HEK293 (cell line): ENCODE results near the gene ACAP1.

Experiments
- CTCF ChIA-PET: fragments of 350-600 bp; formaldehyde crosslinking; extraction: SDS; loops from one replicate; lab custom pipeline; 2021; ENCODE audit warnings: antibody characterized with exemption; lab: Yijun Ruan, JAX
- POLR2A ChIA-PET: fragments of 300-600 bp; formaldehyde crosslinking; extraction: SDS; loops from one replicate; lab custom pipeline; 2020; ENCODE audit warnings: antibody characterized with exemption, inconsistent platforms; lab: Yijun Ruan, JAX
- H3K27ac ChIP-seq: fragments of 200-500 bp; sonication (Bioruptor generic); 2 replicates; pipeline ENCODE4 v1.5.1; 2014; ENCODE audit warnings: low read depth, low read length, control low read depth, inconsistent platforms; ENCODE audit errors: extremely low read depth
- H3K36me3 ChIP-seq, 2 experiments: fragments of 200-500 bp in 1 of 2; sonication (Bioruptor generic) in 1 of 2; 1 replicate in 1 of 2; 2 replicates in 1 of 2; pipeline ENCODE4 v1.5.1; 2014 to 2017; ENCODE audit warnings: inconsistent platforms in 2 of 2, low read length in 2 of 2; ENCODE audit not compliant: control insufficient read depth in 2 of 2, insufficient read depth in 1 of 2
- H3K4me1 ChIP-seq: fragments of 200-500 bp; sonication (Bioruptor generic); 2 replicates; pipeline ENCODE4 v1.5.1; 2014; ENCODE audit warnings: mild to moderate bottlenecking, low read length, inconsistent platforms; ENCODE audit not compliant: control insufficient read depth, insufficient read depth
- H3K4me3 ChIP-seq: 2 replicates; pipeline ENCODE4 v1.5.1; 2011; ENCODE audit warnings: low read depth, mild to moderate bottlenecking, control low read depth, low read length, moderate library complexity
- H3K9me3 ChIP-seq: fragments of 200-500 bp; sonication (Bioruptor generic); 2 replicates; pipeline ENCODE4 v1.5.1; 2014; ENCODE audit warnings: low read depth, low read length, inconsistent platforms; ENCODE audit not compliant: control insufficient read depth, insufficient read depth
- INSM2 ChIP-seq: fragments of 450-650 bp; formaldehyde crosslinking; IDR thresholded peaks from 2 replicates; pipeline ENCODE4 v1.5.1; 2016; ENCODE audit warnings: missing biosample characterization, missing genetic modification characterization
- KLF9 ChIP-seq: fragments of 450-650 bp; formaldehyde crosslinking; IDR thresholded peaks from 2 replicates; pipeline ENCODE4 v1.5.1; 2016; ENCODE audit warnings: missing biosample characterization, missing genetic modification characterization, low read depth
- PRDM1 ChIP-seq: fragments of 450-650 bp; formaldehyde crosslinking; IDR thresholded peaks from 2 replicates; pipeline ENCODE4; 2016; ENCODE audit warnings: missing biosample characterization, missing genetic modification characterization
- SETDB1 ChIP-seq: IDR thresholded peaks from one replicate; pipeline ENCODE4 v1.6.1; 2017; ENCODE audit warnings: mild to moderate bottlenecking, low read length, moderate library complexity, mixed read lengths; ENCODE audit not compliant: insufficient read length
- TRIM28 ChIP-seq: IDR thresholded peaks from 2 replicates; pipeline ENCODE4 v1.6.1; 2011; ENCODE audit warnings: low read length, control low read depth, borderline replicate concordance
- ZNF146 ChIP-seq: fragments of 450-650 bp; formaldehyde crosslinking; IDR thresholded peaks from 2 replicates; pipeline ENCODE4 v1.5.1; 2016; ENCODE audit warnings: missing biosample characterization, missing genetic modification characterization
- ZNF311 ChIP-seq: fragments of 450-650 bp; formaldehyde crosslinking; IDR thresholded peaks from 2 replicates; pipeline ENCODE4 v1.5.1; 2017; ENCODE audit warnings: missing biosample characterization, missing genetic modification characterization, borderline replicate concordance
- ZNF335 ChIP-seq: fragments of 450-650 bp; formaldehyde crosslinking; conservative IDR thresholded peaks from 2 replicates; pipeline ENCODE4 v1.5.1; 2016; ENCODE audit warnings: missing biosample characterization, missing genetic modification characterization
- ZNF366 ChIP-seq: fragments of 450-650 bp; formaldehyde crosslinking; conservative IDR thresholded peaks from 2 replicates; pipeline ENCODE4 v1.5.1; 2016; ENCODE audit warnings: missing biosample characterization, missing genetic modification characterization
- ZNF404 ChIP-seq: fragments of 450-650 bp; formaldehyde crosslinking; IDR thresholded peaks from 2 replicates; pipeline ENCODE4 v1.5.1; 2017; ENCODE audit warnings: missing biosample characterization, missing genetic modification characterization
- ZNF423 ChIP-seq: fragments of 450-650 bp; formaldehyde crosslinking; IDR thresholded peaks from 2 replicates; pipeline ENCODE4 v1.5.1; 2016; ENCODE audit warnings: missing biosample characterization, missing genetic modification characterization
- ZNF426 ChIP-seq: fragments of 450-650 bp; formaldehyde crosslinking; IDR thresholded peaks from 2 replicates; pipeline ENCODE4 v1.5.1; 2017; ENCODE audit warnings: missing biosample characterization, missing genetic modification characterization, mild to moderate bottlenecking, inconsistent platforms, moderate library complexity
- ZNF555 ChIP-seq: fragments of 450-650 bp; formaldehyde crosslinking; conservative IDR thresholded peaks from 2 replicates; pipeline ENCODE4 v1.5.1; 2017; ENCODE audit warnings: missing biosample characterization, mild to moderate bottlenecking, missing genetic modification characterization, inconsistent platforms
- ZNF561 ChIP-seq: fragments of 450-650 bp; IDR thresholded peaks from 2 replicates; pipeline ENCODE4 v1.5.1; 2018; ENCODE audit warnings: missing biosample characterization, missing genetic modification characterization, borderline replicate concordance
- ZNF623 ChIP-seq: fragments of 450-650 bp; formaldehyde crosslinking; IDR thresholded peaks from 2 replicates; pipeline ENCODE4 v1.5.1; 2016; ENCODE audit warnings: missing biosample characterization, missing genetic modification characterization
- ZNF626 ChIP-seq: fragments of 450-650 bp; sonication (Bioruptor Pico); formaldehyde crosslinking; IDR thresholded peaks from 2 replicates; pipeline ENCODE4 v1.5.1; 2018; ENCODE audit warnings: missing biosample characterization, missing genetic modification characterization, inconsistent platforms
- ZNF660 ChIP-seq: fragments of 450-650 bp; IDR thresholded peaks from 2 replicates; pipeline ENCODE4 v1.5.1; 2018; ENCODE audit warnings: missing biosample characterization, mild to moderate bottlenecking, missing genetic modification characterization
- ZNF692 ChIP-seq: fragments of 450-650 bp; formaldehyde crosslinking; IDR thresholded peaks from 2 replicates; pipeline ENCODE4 v1.5.1; 2016; ENCODE audit warnings: missing biosample characterization, missing genetic modification characterization
- ZNF76 ChIP-seq: fragments of 450-650 bp; formaldehyde crosslinking; IDR thresholded peaks from 2 replicates; pipeline ENCODE4; 2016; ENCODE audit warnings: low read depth, missing biosample characterization, missing genetic modification characterization, borderline replicate concordance
- ZNF777 ChIP-seq: fragments of 450-650 bp; formaldehyde crosslinking; IDR thresholded peaks from 2 replicates; pipeline ENCODE4 v1.5.1; 2017; ENCODE audit warnings: missing biosample characterization, missing genetic modification characterization, borderline replicate concordance
- ZNF830 ChIP-seq: fragments of 450-650 bp; IDR thresholded peaks from 2 replicates; pipeline ENCODE4 v1.5.0; 2018; ENCODE audit warnings: missing biosample characterization, missing genetic modification characterization, low read depth, mild to moderate bottlenecking, moderate library complexity
- ZSCAN18 ChIP-seq: fragments of 450-650 bp; formaldehyde crosslinking; IDR thresholded peaks from 2 replicates; pipeline ENCODE4 v1.5.1; 2016; ENCODE audit warnings: missing biosample characterization, missing genetic modification characterization
- TF ChIP-seq, protein P1 (sequence below): fragments of 450-650 bp; formaldehyde crosslinking; IDR thresholded peaks from 2 replicates; pipeline ENCODE4 v1.5.1; 2017; ENCODE audit warnings: missing biosample characterization, missing genetic modification characterization
- TF ChIP-seq, protein P2 (sequence below): sonication (generic); formaldehyde crosslinking; IDR thresholded peaks from 2 replicates; pipeline ENCODE4 v1.8.1; 2022; ENCODE audit warnings: mild to moderate bottlenecking, moderate library complexity, missing genetic modification reagents

ACAP1 gene

DNA sequence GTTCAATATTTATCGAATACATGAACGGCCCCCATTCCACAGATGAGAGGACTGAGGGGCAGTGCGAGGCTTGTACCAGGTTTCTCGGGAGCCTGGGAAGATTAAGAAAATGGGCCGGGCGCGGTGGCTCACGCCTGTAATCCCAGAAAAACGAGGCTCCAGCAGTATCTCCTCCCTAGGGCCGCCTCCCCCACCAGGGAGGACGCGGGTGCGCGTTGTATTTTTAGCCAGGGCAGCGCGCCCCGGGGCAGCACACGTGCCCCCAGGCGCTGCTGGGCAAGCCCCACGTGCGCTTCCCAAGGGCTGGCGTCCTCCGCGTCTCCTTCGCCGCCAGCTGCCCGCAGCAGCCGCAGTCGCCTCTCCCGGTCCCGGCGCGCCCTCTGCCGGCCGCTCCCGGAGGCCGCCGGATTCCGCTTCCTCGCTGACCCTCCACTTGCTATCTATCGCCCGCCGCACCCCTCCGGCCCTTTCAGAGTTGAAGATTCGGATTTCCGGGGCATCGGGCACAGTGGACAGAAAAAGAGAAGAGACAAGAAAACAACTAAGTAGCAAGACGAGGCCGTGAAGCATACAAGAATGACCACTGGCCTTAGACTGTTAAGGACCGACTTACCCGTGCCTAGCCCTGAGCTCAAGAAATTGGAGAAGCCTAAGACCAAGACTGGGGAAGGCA lies 40.0 kb upstream of the ACAP1 start (continued):
- TF ChIP-seq KLF9 (tag by site-specific recombination), result peak; percentile 40; the same call in 1 of the 2 replicates

DNA sequence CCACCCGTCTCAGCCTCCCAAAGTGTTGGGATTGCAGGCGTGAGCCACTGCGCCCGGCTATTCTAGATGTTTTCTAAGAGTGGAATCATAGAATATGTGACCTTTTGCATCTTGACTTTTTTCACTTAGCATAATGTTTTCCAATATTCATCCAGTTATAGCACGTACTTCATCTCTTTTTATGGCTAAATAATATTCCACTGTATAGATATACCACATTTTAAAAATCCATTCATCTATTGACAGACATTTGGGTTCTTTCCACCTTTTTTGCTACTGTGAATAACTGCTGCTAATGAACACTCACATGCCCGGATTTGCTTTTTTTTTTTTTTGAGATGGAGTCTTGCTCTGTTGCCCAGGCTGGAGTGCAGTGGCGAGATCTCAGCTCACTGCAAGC lies 32.1 kb upstream of the ACAP1 start:
- Histone ChIP-seq H3K9me3 (no peaks in the 10 kb centered on the region), H3K36me3 (peaks cover 0 to 2% of the 10 kb centered on the region in 2 experiments; a peak in 2 of 3 replicates), H3K4me1 (peaks cover 3% of the 10 kb centered on the region), H3K27ac (no peak overlapping the region), H3K4me3 (no peak overlapping the region)
- peak; percentile 66; the same call in 1 of the 2 replicates for TF ChIP-seq ZNF146 (tag by site-specific recombination)
- TF ChIP-seq PRDM1 (tag by site-specific recombination), result no peak
- no peak for TF ChIP-seq ZNF423 (tag by site-specific recombination)
- no peak for TF ChIP-seq ZNF76 (tag by site-specific recombination)
- TF ChIP-seq ZNF692, result no peak
- TF ChIP-seq TRIM28, result no peak
- CTCF ChIA-PET, result interaction anchor here (0.6 to 2.6 kb wide), 6 partner anchors 8 to 103 kb away, joined by 3 to 30 read pairs (median 4); partner anchors contain the start of gene NLGN2
- POLR2A ChIA-PET, result interaction anchor here (1.4 kb wide), 1 partner anchor 180 kb away, joined by 3 read pairs; the partner anchor contains the start of gene POLR2A

GRCh38 chr17:7306911-7307685 lies 29.2 kb upstream of the ACAP1 start, which contains the start of gene EIF5A:
TSS of gene EIF5A (plus strand) at chr17:7307628. CDS start at chr17:7309636, 2,008 bp downstream.
- H3K4me1 ChIP-seq, result peaks cover 15% of the 10 kb centered on the region
- ChIA-PET CTCF (interaction anchor here (0.7 kb wide), 1 partner anchor 86 kb away, joined by 3 read pairs; no protein-coding TSS in a partner anchor), POLR2A (no interaction called here)
- no peak for TF ChIP-seq ZNF626
- no peak for TF ChIP-seq ZNF623 (tag by site-specific recombination)
- TF ChIP-seq ZNF777 (tag by site-specific recombination), result no peak
- no peak for TF ChIP-seq ZNF830 (tag by site-specific recombination)
- TF ChIP-seq ZNF561 (tag by site-specific recombination), result peak; percentile 91
- no peak; the same call in 1 of the 2 replicates for TF ChIP-seq ZNF660 (tag by site-specific recombination)
- TF ChIP-seq ZNF404 (tag by site-specific recombination), result no peak
- TF ChIP-seq TRIM28, result peak; percentile 61; the same call in 1 of the 2 replicates
- TF ChIP-seq ZNF146 (tag by site-specific recombination), result no peak
- no peak for TF ChIP-seq SETDB1
- TF ChIP-seq ZNF366 (tag by site-specific recombination), result no peak
- TF ChIP-seq, protein P1, sequence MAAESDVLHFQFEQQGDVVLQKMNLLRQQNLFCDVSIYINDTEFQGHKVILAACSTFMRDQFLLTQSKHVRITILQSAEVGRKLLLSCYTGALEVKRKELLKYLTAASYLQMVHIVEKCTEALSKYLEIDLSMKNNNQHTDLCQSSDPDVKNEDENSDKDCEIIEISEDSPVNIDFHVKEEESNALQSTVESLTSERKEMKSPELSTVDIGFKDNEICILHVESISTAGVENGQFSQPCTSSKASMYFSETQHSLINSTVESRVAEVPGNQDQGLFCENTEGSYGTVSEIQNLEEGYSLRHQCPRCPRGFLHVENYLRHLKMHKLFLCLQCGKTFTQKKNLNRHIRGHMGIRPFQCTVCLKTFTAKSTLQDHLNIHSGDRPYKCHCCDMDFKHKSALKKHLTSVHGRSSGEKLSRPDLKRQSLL, result no peak; the same call in 1 of the 2 replicates
- no peak for TF ChIP-seq INSM2 (tag by site-specific recombination)
- TF ChIP-seq ZNF335 (tag by site-specific recombination), result peak; percentile 73
- TF ChIP-seq ZNF311 (tag by site-specific recombination), result no peak
- no peak for TF ChIP-seq ZSCAN18 (tag by site-specific recombination)
- no peak for TF ChIP-seq ZNF426 (tag by site-specific recombination)
- TF ChIP-seq ZNF555 (tag by site-specific recombination), result no peak
- TF ChIP-seq, protein P2, sequence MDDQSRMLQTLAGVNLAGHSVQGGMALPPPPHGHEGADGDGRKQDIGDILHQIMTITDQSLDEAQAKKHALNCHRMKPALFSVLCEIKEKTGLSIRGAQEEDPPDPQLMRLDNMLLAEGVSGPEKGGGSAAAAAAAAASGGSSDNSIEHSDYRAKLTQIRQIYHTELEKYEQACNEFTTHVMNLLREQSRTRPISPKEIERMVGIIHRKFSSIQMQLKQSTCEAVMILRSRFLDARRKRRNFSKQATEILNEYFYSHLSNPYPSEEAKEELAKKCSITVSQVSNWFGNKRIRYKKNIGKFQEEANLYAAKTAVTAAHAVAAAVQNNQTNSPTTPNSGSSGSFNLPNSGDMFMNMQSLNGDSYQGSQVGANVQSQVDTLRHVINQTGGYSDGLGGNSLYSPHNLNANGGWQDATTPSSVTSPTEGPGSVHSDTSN (CRISPR knock-in tag), result no peak

More at GRCh38 chr17:7306911-7307685, 29.2 kb upstream of the ACAP1 start, which contains the start of gene EIF5A:
- Histone ChIP-seq H3K4me3 (peak within 1 kb of the TSS; percentile 80), H3K27ac (peak within 1 kb of the TSS; percentile 99), H3K9me3 (no peaks in the 10 kb centered on the region), H3K36me3 (peaks cover 26 to 29% of the 10 kb centered on the region in 2 experiments)
